Mesendoderm (in vitro differentiated cells): ENCODE measurements around the gene LAMA3.

Experiments
- DNase-seq: peaks from one replicate; pipeline ENCODE4 v3.0.0; 2013
- H2AK5ac ChIP-seq: 2 replicates; pipeline ENCODE4 v1.6.1; 2013; ENCODE audit warnings: low read length, inconsistent platforms
- H2BK120ac ChIP-seq: 2 replicates; pipeline ENCODE4 v1.6.1; 2013; ENCODE audit warnings: low read depth, mild to moderate bottlenecking, low read length, moderate library complexity, mixed read lengths
- H2BK15ac ChIP-seq: replicated peaks from 2 replicates; pipeline ENCODE4 v1.6.1; 2013; ENCODE audit warnings: low read depth, mild to moderate bottlenecking, moderate library complexity
- H2BK5ac ChIP-seq: 2 replicates; pipeline ENCODE4 v1.6.1; 2013; ENCODE audit warnings: low read length, inconsistent platforms
- H3K18ac ChIP-seq: 2 replicates; pipeline ENCODE4 v1.6.1; 2013; ENCODE audit warnings: mild to moderate bottlenecking, low read length, mixed read lengths
- H3K23ac ChIP-seq: one replicate; pipeline ENCODE4 v1.6.1; 2013; ENCODE audit warnings: low read length
- H3K27ac ChIP-seq: 2 replicates; pipeline ENCODE4 v1.5.1; 2013; ENCODE audit warnings: low read depth, mild to moderate bottlenecking, inconsistent platforms, low read length, moderate library complexity
- H3K27me3 ChIP-seq: 2 replicates; pipeline ENCODE4 v1.6.1; 2013; ENCODE audit warnings: low read length, control low read depth, mild to moderate bottlenecking, inconsistent platforms; ENCODE audit not compliant: insufficient read depth, poor library complexity
- H3K36me3 ChIP-seq: 2 replicates; pipeline ENCODE4 v1.6.1; 2013; ENCODE audit warnings: low read length, inconsistent platforms; ENCODE audit not compliant: control insufficient read depth, insufficient read depth
- H3K4ac ChIP-seq: one replicate; pipeline ENCODE4 v1.6.1; 2013; ENCODE audit warnings: low read depth, mild to moderate bottlenecking, low read length, moderate library complexity
- H3K4me1 ChIP-seq: 2 replicates; pipeline ENCODE4 v1.6.1; 2013; ENCODE audit warnings: low read depth, low read length, inconsistent platforms; ENCODE audit not compliant: control insufficient read depth
- H3K4me2 ChIP-seq: 2 replicates; pipeline ENCODE4 v1.6.1; 2013; ENCODE audit warnings: low read length
- H3K4me3 ChIP-seq: 2 replicates; pipeline ENCODE4 v1.5.1; 2013; ENCODE audit warnings: mild to moderate bottlenecking, low read length
- H3K56ac ChIP-seq: one replicate; pipeline ENCODE4 v1.6.1; 2013; ENCODE audit warnings: low read length
- H3K79me1 ChIP-seq: 2 replicates; pipeline ENCODE4 v1.6.1; 2013; ENCODE audit warnings: low read length, inconsistent platforms
- H3K79me2 ChIP-seq: 2 replicates; pipeline ENCODE4 v1.6.1; 2013; ENCODE audit warnings: mild to moderate bottlenecking, low read length; ENCODE audit not compliant: control insufficient read depth, insufficient read depth
- H3K9ac ChIP-seq: 2 replicates; pipeline ENCODE4 v1.6.1; 2013; ENCODE audit warnings: low read length, inconsistent platforms
- H4K5ac ChIP-seq: one replicate; pipeline ENCODE4 v1.6.1; 2013; ENCODE audit warnings: low read length
- H4K8ac ChIP-seq: one replicate; pipeline ENCODE4 v1.6.1; 2013; ENCODE audit warnings: low read depth, mild to moderate bottlenecking, control low read depth, low read length, moderate library complexity
- WGBS: extraction: QIAGEN DNeasy Blood & Tissue Kit; methylation state at CpG from one replicate; pipeline ENCODE4 v1.1.7; 2013; ENCODE audit warnings: low lambda C conversion rate, missing lambda C conversion rate; ENCODE audit not compliant: insufficient coverage; ENCODE audit errors: extremely low coverage; 5-methylcytosine and 5-hydroxymethylcytosine counted together

Gene LAMA3

GRCh38 chr18:23703057-23703986, 14.1 kb downstream of the LAMA3 start:
- no peaks in the 10 kb centered on the region for H3K79me2 ChIP-seq
- H3K23ac ChIP-seq = no peak overlapping the region
- no peak overlapping the region for H3K27ac ChIP-seq
- no peaks in the 10 kb centered on the region for H3K27me3 ChIP-seq
- H3K9ac ChIP-seq = no peak overlapping the region
- peak; percentile 52 for DNase-seq
- no peak overlapping the region for H4K8ac ChIP-seq
- no CpG with 5 or more reads among the region's 6 CpGs for WGBS
- H4K5ac ChIP-seq = no peak overlapping the region
- no peak overlapping the region for H2AK5ac ChIP-seq
- H3K18ac ChIP-seq = no peak overlapping the region
- no peak overlapping the region for H3K4ac ChIP-seq
- no peak overlapping the region for H3K56ac ChIP-seq
- H3K4me3 ChIP-seq = no peak overlapping the region
- no peak overlapping the region for H3K4me2 ChIP-seq
- no peaks in the 10 kb centered on the region for H3K79me1 ChIP-seq
- H3K4me1 ChIP-seq = no peaks in the 10 kb centered on the region
- H2BK120ac ChIP-seq = no peak overlapping the region
- no peak overlapping the region for H2BK15ac ChIP-seq
- no peak overlapping the region for H2BK5ac ChIP-seq
- no peaks in the 10 kb centered on the region for H3K36me3 ChIP-seq

GRCh38 chr18:23703987-23704384, 14.7 kb downstream of the LAMA3 start:
- no CpG with 5 or more reads among the region's 6 CpGs for WGBS
- no peak overlapping the region for H3K56ac ChIP-seq
- H3K4ac ChIP-seq = no peak overlapping the region
- no peaks in the 10 kb centered on the region for H3K79me1 ChIP-seq
- no peak overlapping the region for H2BK5ac ChIP-seq
- no peaks in the 10 kb centered on the region for H3K27me3 ChIP-seq
- H4K5ac ChIP-seq = no peak overlapping the region
- no peaks in the 10 kb centered on the region for H3K4me1 ChIP-seq
- no peaks in the 10 kb centered on the region for H3K79me2 ChIP-seq
- H3K27ac ChIP-seq = no peak overlapping the region
- H3K4me3 ChIP-seq = no peak overlapping the region
- no peak overlapping the region for H3K23ac ChIP-seq
- H2AK5ac ChIP-seq = no peak overlapping the region
- H2BK120ac ChIP-seq = no peak overlapping the region
- no peak for DNase-seq
- H3K4me2 ChIP-seq = no peak overlapping the region
- no peaks in the 10 kb centered on the region for H3K36me3 ChIP-seq
- no peak overlapping the region for H4K8ac ChIP-seq
- no peak overlapping the region for H3K9ac ChIP-seq
- no peak overlapping the region for H3K18ac ChIP-seq
- H2BK15ac ChIP-seq = no peak overlapping the region

GRCh38 chr18:23704806-23705205, 15.6 kb downstream of the LAMA3 start:
- H4K8ac ChIP-seq = no peak overlapping the region
- H2BK120ac ChIP-seq = no peak overlapping the region
- H3K18ac ChIP-seq = no peak overlapping the region
- H3K4ac ChIP-seq = no peak overlapping the region
- DNase-seq = no peak
- H3K27ac ChIP-seq = no peak overlapping the region
- no peak overlapping the region for H3K4me2 ChIP-seq
- H3K27me3 ChIP-seq = no peaks in the 10 kb centered on the region
- no peak overlapping the region for H3K4me3 ChIP-seq
- H3K36me3 ChIP-seq = no peaks in the 10 kb centered on the region
- no peak overlapping the region for H2AK5ac ChIP-seq
- no peak overlapping the region for H3K9ac ChIP-seq
- no peak overlapping the region for H3K56ac ChIP-seq
- H3K23ac ChIP-seq = no peak overlapping the region
- no peaks in the 10 kb centered on the region for H3K79me1 ChIP-seq
- no peak overlapping the region for H2BK15ac ChIP-seq
- no peak overlapping the region for H4K5ac ChIP-seq
- no peaks in the 10 kb centered on the region for H3K4me1 ChIP-seq
- no peak overlapping the region for H2BK5ac ChIP-seq
- H3K79me2 ChIP-seq = no peaks in the 10 kb centered on the region

GRCh38 chr18:23706971-23707640, 17.9 kb downstream of the LAMA3 start:
- no peak overlapping the region for H2AK5ac ChIP-seq
- H4K5ac ChIP-seq = no peak overlapping the region
- no peak overlapping the region for H2BK5ac ChIP-seq
- no peak overlapping the region for H3K4ac ChIP-seq
- no peak overlapping the region for H3K23ac ChIP-seq
- H2BK120ac ChIP-seq = no peak overlapping the region
- no peak overlapping the region for H2BK15ac ChIP-seq
- no peaks in the 10 kb centered on the region for H3K4me1 ChIP-seq
- no peak overlapping the region for H3K27ac ChIP-seq
- no peak overlapping the region for H3K4me3 ChIP-seq
- no peak overlapping the region for H3K56ac ChIP-seq
- no peaks in the 10 kb centered on the region for H3K27me3 ChIP-seq
- H3K9ac ChIP-seq = no peak overlapping the region
- no peak for DNase-seq
- no peaks in the 10 kb centered on the region for H3K36me3 ChIP-seq
- WGBS = no CpG with 5 or more reads among the region's 3 CpGs
- H4K8ac ChIP-seq = no peak overlapping the region
- no peaks in the 10 kb centered on the region for H3K79me2 ChIP-seq
- no peak overlapping the region for H3K4me2 ChIP-seq
- no peak overlapping the region for H3K18ac ChIP-seq
- no peaks in the 10 kb centered on the region for H3K79me1 ChIP-seq

GRCh38 chr18:23710068-23710527, 20.8 kb downstream of the LAMA3 start:
- Histone ChIP-seq H3K56ac (no peak overlapping the region), H4K5ac (no peak overlapping the region), H2BK5ac (no peak overlapping the region), H3K4me3 (no peak overlapping the region), H3K27me3 (no peaks in the 10 kb centered on the region), H2BK15ac (no peak overlapping the region), H3K9ac (no peak overlapping the region), H3K4me1 (no peaks in the 10 kb centered on the region), H3K79me2 (no peaks in the 10 kb centered on the region), H4K8ac (no peak overlapping the region), H3K4ac (peak overlapping the region; percentile 42), H2AK5ac (no peak overlapping the region), H2BK120ac (no peak overlapping the region), H3K36me3 (no peaks in the 10 kb centered on the region), H3K79me1 (no peaks in the 10 kb centered on the region), H3K18ac (no peak overlapping the region), H3K27ac (no peak overlapping the region), H3K23ac (no peak overlapping the region), H3K4me2 (no peak overlapping the region)
- no CpG with 5 or more reads among the region's 17 CpGs for WGBS
- peak; percentile 47 for DNase-seq
